Measurements from ENCODE around the gene CDC42BPG.

CDC42BPG gene

DNA sequence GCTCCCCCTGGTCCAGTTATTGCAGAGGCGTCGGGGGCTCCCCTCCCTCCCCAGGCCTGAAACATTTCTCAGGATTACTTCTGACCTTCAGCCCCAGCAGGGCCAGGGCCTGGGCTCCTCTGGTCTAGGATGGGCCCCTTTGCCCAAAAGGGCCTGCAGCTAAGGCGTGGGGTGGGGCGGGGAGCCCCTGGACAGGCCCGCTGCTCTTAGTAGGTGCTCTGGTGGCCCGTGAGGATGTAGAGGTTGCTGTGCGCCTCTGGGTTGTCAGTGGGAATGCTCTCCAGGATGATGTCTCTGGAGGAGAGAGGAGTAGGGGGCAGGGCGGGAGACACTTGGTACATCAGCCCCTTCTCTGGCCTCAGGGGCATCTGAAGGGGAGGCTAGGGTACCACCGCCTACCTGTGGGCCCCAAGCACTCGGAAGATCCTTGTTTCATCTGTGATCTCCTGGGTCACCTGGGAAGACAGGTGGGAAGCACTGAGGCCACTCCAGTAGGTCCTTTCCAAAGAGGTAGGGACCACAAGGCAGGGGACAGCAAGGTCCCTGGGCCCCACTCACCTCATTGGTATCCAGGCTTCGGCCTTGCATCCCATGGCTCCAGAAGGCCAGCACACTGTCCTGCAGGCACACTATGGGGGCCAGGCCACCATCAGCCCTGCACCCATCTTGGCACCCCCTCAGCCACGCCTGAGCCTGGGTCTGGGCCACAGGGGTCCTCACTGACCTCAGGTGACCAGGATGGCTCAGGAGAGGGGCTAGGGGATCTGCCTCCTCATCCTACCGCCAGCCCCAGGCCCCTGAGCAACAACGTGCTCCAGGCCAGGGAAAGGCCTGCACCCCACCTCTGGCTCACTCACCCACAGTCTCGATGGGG lies 54.9 kb downstream of the CDC42BPG start:
- Histone ChIP-seq H3K9me2 (replicated peaks; ENCODE audit: control insufficient read depth, low read length) (no peaks in the 10 kb centered on the region), H4K20me1 (ENCODE audit: control insufficient read depth, insufficient read depth, low read depth, low read length) (no peaks in the 10 kb centered on the region), H3K4me3 (ENCODE audit: low read length) (no peak overlapping the region), H3K27ac (ENCODE audit: low read depth, low read length) (no peak overlapping the region), H3K27me3 (ENCODE audit: control insufficient read depth, low read length) (no peaks in the 10 kb centered on the region), H3K4me2 (ENCODE audit: low read length) (no peak overlapping the region), H3K79me2 (ENCODE audit: control insufficient read depth, low read length) (no peaks in the 10 kb centered on the region), H3F3A (ENCODE audit: control insufficient read depth, insufficient read depth) (peaks cover 13% of the 10 kb centered on the region), H3K4me1 (ENCODE audit: control insufficient read depth, low read length) (peaks cover 9% of the 10 kb centered on the region), H3K36me3 (ENCODE audit: control insufficient read depth, low read length) (peaks cover 42% of the 10 kb centered on the region), H3K9me3 (ENCODE audit: control insufficient read depth, insufficient read depth, low read length) (no peaks in the 10 kb centered on the region)
- TF ChIP-seq, protein P1, sequence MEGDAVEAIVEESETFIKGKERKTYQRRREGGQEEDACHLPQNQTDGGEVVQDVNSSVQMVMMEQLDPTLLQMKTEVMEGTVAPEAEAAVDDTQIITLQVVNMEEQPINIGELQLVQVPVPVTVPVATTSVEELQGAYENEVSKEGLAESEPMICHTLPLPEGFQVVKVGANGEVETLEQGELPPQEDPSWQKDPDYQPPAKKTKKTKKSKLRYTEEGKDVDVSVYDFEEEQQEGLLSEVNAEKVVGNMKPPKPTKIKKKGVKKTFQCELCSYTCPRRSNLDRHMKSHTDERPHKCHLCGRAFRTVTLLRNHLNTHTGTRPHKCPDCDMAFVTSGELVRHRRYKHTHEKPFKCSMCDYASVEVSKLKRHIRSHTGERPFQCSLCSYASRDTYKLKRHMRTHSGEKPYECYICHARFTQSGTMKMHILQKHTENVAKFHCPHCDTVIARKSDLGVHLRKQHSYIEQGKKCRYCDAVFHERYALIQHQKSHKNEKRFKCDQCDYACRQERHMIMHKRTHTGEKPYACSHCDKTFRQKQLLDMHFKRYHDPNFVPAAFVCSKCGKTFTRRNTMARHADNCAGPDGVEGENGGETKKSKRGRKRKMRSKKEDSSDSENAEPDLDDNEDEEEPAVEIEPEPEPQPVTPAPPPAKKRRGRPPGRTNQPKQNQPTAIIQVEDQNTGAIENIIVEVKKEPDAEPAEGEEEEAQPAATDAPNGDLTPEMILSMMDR (IDR thresholded peaks at IDR 0.05; ENCODE audit: low read depth, low read length, poor library complexity, severe bottlenecking) = no peak
- no peak for TF ChIP-seq EZH2phosphoT487 (IDR thresholded peaks at IDR 0.05; ENCODE audit: borderline replicate concordance, low read length)

DNA sequence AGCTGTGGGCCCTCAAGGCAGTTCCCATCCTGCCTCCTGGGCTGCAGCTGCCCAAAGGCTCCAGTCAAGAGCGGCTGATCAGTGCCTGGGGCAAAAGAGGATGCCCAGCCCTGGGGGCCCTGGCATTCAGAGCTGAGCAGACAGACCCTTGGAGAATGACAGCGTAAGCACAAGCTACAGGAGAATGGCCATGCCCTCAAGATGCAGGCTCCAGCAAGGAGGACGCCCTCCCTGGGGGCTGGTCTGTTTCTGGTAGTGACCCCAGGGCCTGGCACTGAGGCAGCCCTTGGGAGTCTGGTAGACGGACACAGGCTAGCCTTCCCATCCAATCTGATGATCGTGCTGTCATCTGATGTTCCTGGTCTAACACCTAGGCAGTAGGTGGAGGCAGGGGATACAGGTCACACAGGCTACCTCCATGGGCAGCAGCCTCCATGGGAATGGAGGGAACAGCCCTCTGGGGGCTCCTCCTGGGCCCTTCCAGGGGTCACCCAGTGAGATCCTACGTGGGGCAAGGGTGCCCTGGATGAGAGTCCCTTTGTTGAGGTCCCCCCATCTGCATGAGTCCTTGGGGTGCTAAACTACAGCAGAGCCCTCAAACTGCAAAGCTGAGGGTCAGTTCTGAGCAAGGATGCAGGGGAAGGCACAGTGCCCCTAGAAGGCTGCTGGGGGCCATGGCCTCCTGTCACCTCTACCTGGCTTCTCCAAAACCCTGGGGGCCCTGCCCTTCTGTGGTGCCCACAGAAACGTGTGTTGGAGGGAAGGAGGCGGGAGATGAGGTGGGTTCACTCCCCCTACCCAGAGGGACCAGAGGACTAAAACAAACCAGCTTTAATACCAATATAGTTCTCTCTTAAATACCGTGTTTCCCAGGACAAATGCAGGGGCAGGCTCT lies 55.9 kb downstream of the CDC42BPG start:
- no peak overlapping the region for H3K4me2 ChIP-seq (ENCODE audit: low read length)
- no peaks in the 10 kb centered on the region for H3K9me2 ChIP-seq (replicated peaks; ENCODE audit: control insufficient read depth, low read length)
- H3K79me2 ChIP-seq (ENCODE audit: control insufficient read depth, low read length) = no peaks in the 10 kb centered on the region
- peaks cover 5% of the 10 kb centered on the region for H3K4me1 ChIP-seq (ENCODE audit: control insufficient read depth, low read length)
- H3K9me3 ChIP-seq (ENCODE audit: control insufficient read depth, insufficient read depth, low read length) = no peaks in the 10 kb centered on the region
- no peak overlapping the region for H3K4me3 ChIP-seq (ENCODE audit: low read length)
- no peaks in the 10 kb centered on the region for H4K20me1 ChIP-seq (ENCODE audit: control insufficient read depth, insufficient read depth, low read depth, low read length)
- no peaks in the 10 kb centered on the region for H3K27me3 ChIP-seq (ENCODE audit: control insufficient read depth, low read length)
- TF ChIP-seq EZH2phosphoT487 (IDR thresholded peaks at IDR 0.05; ENCODE audit: borderline replicate concordance, low read length) = no peak
- TF ChIP-seq, protein P1 (IDR thresholded peaks at IDR 0.05; ENCODE audit: low read depth, low read length, poor library complexity, severe bottlenecking) = no peak
- peaks cover 13% of the 10 kb centered on the region for H3F3A ChIP-seq (ENCODE audit: control insufficient read depth, insufficient read depth)
- H3K27ac ChIP-seq (ENCODE audit: low read depth, low read length) = no peak overlapping the region
- peaks cover 38% of the 10 kb centered on the region for H3K36me3 ChIP-seq (ENCODE audit: control insufficient read depth, low read length)

DNA sequence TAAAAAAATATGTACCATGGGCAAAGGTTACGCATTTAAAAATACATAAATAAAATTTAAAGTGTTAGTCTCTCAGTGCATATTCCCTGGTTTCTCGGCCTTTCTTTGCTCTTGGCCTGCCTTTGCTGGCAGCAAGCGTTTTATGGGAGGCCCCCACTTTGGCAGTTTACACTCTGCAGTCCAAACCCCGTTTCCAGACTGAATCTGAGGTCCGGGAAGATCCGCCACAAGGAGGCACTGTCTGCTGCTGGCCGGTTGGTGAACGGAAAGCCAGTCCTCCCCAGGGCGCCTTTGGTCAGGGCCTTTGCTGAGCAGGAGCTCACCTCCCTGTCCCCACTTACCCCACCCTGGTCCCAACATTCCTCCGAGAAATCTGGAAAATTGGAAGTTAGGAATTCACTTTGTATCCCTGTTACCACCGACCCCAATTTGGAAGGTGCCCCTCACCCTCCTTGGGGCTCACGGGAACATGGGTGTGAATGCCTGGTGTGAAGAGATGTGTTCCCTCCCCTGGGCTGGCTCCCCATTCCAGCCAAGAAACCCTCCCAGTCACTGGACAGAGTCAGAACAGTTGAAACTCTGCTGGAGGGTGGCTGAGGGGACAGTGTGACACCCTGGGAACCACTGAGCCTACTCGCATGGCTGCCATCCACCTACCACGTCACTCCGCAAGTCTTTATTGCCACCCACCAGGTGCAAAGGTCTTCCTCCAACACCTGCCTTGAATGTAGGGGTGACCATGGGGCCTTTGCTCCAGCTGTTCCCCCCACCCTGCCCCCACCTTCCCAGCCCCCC lies 56.7 kb downstream of the CDC42BPG start:
- H4K20me1 ChIP-seq (ENCODE audit: control insufficient read depth, insufficient read depth, low read depth, low read length) = no peaks in the 10 kb centered on the region
- H3K9me3 ChIP-seq (ENCODE audit: control insufficient read depth, insufficient read depth, low read length) = no peaks in the 10 kb centered on the region
- TF ChIP-seq EZH2phosphoT487 (IDR thresholded peaks at IDR 0.05; ENCODE audit: borderline replicate concordance, low read length) = no peak
- TF ChIP-seq, protein P1 (IDR thresholded peaks at IDR 0.05; ENCODE audit: low read depth, low read length, poor library complexity, severe bottlenecking) = peak; percentile 80
- no peak overlapping the region for H3K4me2 ChIP-seq (ENCODE audit: low read length)
- H3K4me1 ChIP-seq (ENCODE audit: control insufficient read depth, low read length) = peaks cover 11% of the 10 kb centered on the region
- no peaks in the 10 kb centered on the region for H3K9me2 ChIP-seq (replicated peaks; ENCODE audit: control insufficient read depth, low read length)
- H3K79me2 ChIP-seq (ENCODE audit: control insufficient read depth, low read length) = no peaks in the 10 kb centered on the region
- peaks cover 13% of the 10 kb centered on the region for H3F3A ChIP-seq (ENCODE audit: control insufficient read depth, insufficient read depth)
- no peak overlapping the region for H3K4me3 ChIP-seq (ENCODE audit: low read length)
- no peaks in the 10 kb centered on the region for H3K27me3 ChIP-seq (ENCODE audit: control insufficient read depth, low read length)
- peaks cover 38% of the 10 kb centered on the region for H3K36me3 ChIP-seq (ENCODE audit: control insufficient read depth, low read length)
- H3K27ac ChIP-seq (ENCODE audit: low read depth, low read length) = no peak overlapping the region
